Skin epidermis (tissue), 12 donors: ENCODE results near the gene ING1.
A peak's percentile ranks its signal among the peaks of the same experiment; 100 is the strongest.
"Not testable (repeated sequence)": the region's sequence is repeated elsewhere in the genome, so short reads cannot be mapped to it uniquely, and the experiment has no call there.

ENCODE experiments used
- H3K27ac ChIP-seq, 21 experiments: fragments of 200-600 bp; sonication (generic) in 11 of 21; one replicate each; pipeline ENCODE4 v1.5.0; 2020; ENCODE audit warnings: mild to moderate bottlenecking in 3 of 21, inconsistent platforms in 2 of 21, moderate library complexity in 2 of 21
- H3K4me3 ChIP-seq, 7 experiments: fragments of 200-600 bp; sonication (generic) in 2 of 7; one replicate each; pipeline ENCODE4 v1.5.0; 2020; ENCODE audit warnings: inconsistent platforms in 2 of 7, mild to moderate bottlenecking in 2 of 7, moderate library complexity in 1 of 7

The ING1 gene

DNA sequence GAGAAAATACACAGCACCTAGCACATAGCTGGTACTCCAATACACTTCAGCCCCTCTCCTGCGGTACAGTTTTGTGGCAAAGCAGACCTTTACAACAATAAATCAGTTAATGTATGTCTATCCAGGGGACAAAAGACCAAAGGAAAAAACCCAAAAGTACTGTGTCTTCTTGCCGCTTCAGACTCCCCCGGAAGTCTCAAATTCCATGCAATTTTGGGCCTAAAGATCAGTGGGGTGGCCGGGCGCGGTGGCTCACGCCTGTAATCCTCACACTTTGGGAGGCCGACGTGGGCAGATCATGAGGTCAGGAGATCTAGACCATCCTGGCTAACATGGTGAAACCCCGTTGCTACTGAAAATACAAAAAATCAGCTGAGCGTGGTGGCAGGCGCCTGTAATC is 23.8 kb upstream of the ING1 start:
- H3K4me3 ChIP-seq, result no peak overlapping the region

DNA sequence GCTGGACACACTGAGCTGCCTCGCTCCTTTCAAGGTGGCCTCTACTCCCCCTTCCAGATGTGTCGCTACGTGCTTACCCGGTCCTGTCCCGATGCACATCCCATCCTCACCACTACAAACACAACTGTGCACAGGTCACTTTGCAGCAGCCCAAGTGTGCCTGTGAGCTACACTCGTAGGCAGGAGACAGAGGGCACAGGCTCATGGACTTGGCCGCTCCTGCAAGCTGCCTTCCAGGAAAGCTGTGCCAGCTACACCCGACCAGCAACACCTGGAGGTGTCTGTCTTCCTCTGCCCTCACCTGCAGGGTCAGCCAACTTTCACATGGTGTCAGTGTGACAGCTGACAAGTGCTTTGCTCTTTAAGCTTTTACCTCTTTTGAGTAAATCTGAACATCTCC is 23.0 kb upstream of the ING1 start:
- Histone ChIP-seq H3K27ac (no peak overlapping the region), H3K4me3 (no peak overlapping the region)

More for the DNA sequence above, 23.8 kb upstream of the ING1 start:
- H3K27ac ChIP-seq, result no peak overlapping the region

DNA sequence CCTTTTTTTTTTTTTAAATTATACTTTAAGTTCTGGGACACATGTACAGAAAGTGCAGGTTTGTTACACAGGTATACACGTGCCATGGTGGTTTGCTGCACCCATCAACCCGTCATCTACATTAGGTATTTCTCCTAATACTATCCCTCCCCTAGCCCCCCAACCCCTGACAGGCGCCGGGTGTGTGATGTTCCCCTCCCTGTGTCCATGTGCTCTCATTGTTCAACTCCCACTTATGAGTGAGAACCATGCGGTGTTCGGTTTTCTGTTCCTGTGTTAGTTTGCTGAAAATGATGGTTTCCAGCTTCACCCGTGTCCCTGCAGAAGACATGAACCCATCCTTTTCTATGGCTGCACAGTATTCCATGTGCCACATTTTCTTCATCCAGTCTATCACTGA is 17.7 kb upstream of the ING1 start:
- H3K27ac ChIP-seq, H3K4me3 ChIP-seq: not testable (repeated sequence)

DNA sequence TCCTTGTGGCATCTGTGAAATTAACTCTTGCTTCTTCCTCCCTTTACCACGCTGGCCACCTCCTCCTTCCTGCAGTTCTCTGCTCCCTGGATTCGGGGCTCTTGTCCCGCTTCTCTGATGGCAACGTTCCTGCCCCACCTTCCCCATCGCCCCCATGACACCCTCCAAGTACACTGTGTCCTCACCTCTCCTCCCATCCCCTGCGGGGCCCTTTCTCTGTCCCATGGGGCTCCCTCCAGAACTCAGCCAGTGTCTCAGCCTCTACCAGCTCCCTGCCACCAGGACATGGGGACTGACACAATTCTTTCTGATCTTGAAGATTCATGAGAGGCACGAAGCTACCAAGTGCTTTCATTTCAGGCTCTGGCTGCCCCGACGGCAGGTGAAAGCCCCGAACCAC is 16.7 kb upstream of the ING1 start:
- Histone ChIP-seq H3K27ac (no peak overlapping the region), H3K4me3 (no peak overlapping the region)

DNA sequence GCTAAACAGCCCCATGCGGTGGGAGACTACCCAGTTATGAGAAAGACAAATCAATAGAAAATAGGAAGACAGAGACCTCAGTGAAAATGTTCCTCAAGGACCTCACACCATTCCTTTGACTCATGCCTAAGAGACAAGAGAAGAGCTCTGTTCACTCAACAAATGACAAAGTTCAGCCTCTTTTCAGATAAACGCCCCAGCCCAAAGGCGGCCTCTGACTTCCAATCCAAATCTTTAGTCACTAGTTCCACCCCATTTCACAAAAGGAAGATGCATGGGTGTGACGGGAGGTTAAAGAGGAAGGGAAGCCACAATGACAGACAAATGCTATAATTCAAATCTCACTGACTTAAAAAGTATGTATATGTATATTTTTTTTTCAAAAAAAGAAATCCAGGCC is 15.7 kb upstream of the ING1 start:
- H3K27ac ChIP-seq, result no peak overlapping the region
- H3K4me3 ChIP-seq, result no peak overlapping the region

DNA sequence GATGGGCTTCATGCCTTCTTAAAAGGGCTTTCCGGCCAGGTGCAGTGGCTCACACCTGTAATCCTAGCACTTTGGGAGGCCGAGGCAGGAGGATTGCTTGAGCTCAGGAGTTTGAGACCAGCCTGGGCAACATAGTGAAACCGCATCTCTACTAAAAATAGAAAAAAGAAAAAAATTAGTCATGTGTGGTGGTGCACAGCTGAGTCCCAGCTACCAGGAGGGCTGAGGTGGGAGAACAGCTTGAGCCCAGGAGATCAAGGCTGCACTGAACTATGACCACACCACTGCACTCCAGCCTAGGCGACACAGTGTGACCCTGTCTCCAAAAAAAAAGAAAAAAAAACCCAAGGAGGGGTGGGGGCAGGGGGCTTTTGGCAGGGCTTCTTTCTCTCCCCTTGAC is 14.8 kb upstream of the ING1 start:
- Histone ChIP-seq H3K4me3 (no peak overlapping the region), H3K27ac (no peak overlapping the region)

DNA sequence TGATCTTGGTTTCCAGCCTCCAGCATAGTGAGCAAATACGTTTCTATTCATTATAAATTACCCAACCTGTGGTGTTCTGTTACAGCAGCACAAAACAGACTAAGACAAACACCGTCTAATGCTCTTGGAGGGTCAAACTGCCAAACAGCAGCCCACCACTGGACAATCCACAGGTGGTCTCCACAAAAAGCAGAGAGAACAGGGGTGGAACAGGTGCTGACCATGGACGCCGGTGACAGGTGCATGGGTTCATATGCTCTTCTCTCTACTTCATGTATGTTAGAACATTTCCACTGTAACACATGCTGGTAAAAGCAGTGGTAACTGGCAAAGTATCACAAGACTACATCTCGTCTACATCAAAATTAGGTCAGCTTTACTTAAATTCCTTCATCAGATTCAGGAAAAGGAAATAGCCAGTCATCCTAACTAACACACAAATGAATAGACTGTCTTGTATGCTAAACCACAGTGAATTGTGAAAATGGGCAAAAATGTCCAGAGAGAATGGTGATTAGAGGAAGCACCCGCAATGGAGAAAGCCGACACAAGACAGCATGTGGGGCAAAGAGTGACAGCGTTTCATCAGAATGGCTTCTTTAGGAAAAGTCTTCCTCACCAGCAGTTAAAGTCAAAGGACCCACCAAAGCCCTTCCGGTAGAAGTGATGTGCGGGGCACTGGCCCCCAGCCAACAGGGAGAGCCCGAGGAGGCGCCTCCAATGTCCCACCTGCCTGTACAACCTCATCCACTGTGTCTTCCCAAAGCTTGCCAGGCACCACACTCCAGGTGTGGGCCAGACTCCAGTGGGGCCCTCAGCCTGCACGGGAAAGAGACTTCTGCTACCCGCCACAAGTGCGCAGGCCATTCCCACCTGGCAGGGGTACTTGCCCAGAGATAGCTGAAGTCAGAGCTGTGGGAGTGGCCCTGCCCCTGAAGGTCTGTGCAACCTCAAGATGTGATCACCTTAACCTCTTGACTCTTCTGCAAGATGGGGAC is 14.1 kb upstream of the ING1 start:
- no peak overlapping the region for H3K27ac ChIP-seq
- no peak overlapping the region for H3K4me3 ChIP-seq

DNA sequence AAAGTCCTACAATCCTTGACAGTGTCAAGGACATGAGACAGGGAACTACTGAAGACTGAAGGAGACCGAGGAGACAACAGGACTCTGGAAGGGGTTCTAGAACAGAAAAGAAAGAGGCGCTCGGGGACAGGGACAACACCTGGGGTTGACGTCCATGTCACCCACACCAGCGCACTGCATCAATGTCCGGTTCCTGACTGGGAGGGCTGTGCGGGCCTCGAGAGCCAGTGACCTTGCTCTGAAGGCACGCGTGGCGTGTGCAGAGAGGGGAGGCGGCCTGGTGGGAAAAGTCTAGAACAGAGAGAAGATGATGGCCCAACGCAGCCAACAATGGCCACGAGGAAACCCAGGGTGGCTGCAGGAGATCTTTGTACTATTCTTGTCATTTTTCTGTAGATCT is 13.3 kb upstream of the ING1 start:
- Histone ChIP-seq H3K4me3 (no peak overlapping the region), H3K27ac (no peak overlapping the region)

DNA sequence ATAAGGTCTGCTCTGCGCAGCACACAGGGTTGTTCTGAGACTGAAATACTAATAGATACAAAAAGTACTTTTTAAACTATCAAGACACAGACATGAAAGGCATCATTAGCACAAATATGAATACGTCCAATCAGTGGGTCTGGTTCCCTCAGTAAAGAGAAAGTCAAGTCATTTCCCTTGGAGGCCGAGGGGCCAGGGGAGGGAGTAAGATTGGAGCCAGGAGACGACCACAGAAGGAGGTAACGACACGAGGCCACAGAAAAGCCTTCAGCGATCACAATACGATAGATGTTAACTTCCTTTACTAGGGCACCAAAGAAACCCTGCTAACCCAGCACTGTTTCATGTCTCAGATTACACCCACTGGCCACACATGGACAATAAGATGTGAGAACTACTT is 12.9 kb upstream of the ING1 start:
- H3K4me3 ChIP-seq, result no peak overlapping the region
- H3K27ac ChIP-seq, result no peak overlapping the region

DNA sequence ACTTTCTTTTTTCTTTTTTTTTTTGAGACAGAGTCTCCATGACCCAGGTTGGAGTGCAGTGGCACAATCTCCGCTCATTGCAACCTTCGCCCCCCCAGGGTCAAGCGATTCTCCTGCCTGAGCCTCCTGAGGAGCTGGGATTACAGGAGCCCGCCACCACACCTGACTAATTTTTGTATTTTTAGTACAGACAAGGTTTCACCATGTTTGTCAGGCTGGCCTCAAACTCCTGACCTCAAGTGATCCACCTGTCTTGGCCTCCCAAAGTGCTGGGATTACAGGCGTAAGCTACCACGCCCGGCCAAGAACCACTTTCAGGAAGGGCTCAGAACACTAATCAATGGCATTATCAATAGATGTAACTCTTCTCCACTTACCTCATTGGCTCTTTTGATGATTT is 12.4 kb upstream of the ING1 start:
- not testable (repeated sequence) for H3K27ac ChIP-seq, H3K4me3 ChIP-seq

DNA sequence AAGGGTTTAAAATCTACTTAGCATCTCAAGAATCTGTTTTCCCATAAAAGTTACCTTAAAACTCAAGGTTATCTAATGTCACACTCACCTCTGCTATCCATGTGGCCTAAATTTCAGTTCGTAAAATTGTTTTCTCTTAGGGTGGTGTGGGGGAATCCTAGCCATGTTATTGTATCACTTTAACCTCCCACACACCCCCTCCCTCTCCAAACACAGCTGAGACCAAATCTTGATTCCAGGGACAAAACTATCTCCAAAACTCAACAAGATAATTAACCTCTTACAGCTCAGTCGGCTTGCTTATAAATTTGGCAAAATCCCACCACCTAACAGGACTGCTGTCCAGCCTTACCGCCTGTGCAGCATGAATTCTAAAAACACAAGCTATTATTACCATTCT is 11.4 kb upstream of the ING1 start:
- H3K4me3 ChIP-seq, result no peak overlapping the region
- no peak overlapping the region for H3K27ac ChIP-seq

DNA sequence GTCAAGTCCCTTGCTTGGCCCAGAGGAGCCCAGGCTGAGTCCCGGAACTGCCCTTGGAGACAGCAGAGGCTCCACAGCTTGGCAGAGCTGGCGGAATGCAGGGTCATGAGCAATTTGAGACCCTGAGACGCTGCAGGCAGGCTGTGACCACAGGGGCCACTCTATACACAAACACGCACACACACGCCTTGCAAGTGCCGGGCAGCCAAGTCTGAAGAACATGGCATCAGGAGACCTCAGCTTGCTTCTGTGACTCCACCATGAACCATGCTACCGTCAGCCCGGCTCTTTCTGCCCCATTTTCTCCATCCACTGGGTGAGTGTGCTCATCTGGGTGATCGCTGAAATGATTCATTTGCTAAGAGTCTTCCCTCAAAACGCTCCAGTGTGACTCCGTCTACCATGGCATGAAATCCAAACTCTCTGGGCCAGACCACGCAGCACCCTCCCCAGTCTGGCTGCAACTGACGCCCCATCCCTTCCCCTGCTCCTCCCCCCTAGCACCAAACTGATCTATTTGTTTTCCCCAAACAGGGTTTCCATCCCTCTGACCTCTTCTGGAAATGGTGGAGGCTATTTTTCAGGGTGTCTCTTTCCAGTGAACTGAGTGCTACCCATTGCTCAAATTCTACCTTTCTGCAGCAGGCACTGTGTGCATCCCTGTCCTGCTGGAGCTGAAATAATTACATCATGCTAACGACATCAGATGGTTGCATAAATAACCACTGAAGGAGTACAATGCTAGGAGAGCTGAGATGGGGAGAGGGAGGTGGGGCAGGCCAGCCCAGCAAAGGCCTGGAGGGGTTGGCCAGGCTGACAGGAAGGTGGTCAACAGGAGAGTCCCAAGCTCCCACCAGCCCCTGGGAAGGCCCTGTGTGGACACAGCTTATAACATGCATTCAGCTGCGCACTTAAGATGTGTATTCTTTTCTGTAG is 10.6 kb upstream of the ING1 start:
- Histone ChIP-seq H3K4me3 (no peak overlapping the region), H3K27ac (no peak overlapping the region)

DNA sequence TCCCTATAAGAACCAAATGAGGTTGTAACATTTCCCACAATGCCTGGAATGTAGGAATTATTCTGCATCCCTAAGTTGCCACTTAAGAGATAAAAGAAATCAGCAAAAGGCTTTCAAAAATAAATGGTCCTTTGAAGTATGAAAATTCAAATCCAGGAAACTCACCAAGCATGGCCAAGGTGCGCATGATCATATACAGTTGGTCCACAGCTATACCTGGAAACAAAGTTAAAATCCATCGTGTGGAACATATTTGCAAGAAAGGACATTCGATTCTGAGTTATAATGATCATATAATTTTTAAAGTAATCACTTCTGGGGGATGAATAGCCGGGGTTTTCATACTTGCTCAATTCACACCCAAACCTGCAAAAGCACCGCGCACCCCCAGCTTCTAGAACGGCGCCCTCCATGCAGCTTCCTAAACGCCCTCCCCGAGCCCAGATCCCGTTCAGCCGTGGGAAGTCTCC is 8.1 kb upstream of the ING1 start:
- Histone ChIP-seq H3K27ac (peak overlapping the region; percentile 69 to 92 (median 86)), H3K4me3 (peak overlapping the region; percentile 62 to 85 (median 71))

DNA sequence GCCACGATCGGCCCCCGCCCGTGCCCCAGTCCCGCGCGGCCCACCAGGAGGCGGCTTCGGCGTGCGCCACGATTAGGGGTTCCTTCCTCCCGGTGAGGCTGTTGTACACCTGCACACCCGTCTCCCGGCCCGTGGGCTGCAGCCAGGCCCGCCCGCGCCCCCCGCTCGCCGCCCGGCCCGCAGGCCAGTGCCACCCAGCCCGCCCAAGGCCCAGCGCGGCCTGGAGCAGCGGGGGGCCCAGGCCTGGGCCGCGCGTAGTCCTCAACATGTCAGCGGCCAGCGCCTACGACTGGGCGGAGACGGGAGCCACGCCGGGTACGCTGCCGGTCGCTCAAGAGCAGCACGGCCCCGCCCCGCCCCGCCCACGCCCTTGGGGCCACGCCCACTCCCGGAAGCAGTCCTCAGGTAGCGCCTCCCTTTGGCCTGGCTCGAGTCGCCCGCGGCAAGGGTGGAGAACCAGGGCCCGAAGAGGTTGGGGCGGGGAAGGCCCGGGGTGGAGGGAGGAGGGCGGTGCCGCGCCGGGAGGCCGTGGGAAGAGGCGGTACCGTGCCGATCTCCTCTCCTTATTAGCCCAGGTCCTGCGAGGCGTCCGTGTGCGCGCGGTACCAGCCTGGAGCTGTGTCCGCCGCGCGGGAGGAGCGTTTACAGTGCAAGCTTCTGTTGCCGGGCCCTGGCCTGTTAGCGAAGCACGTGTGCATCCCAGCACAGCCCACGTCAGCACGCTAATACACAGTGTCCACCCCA is 7.5 kb upstream of the ING1 start, which contains the start of gene CARS2:
Gene CARS2 (minus strand): TSS at position 291 of the 744 bp plus-strand sequence. CDS start 23 bp downstream, at position 268.
- peak within 1 kb of the TSS; percentile 69 to 92 (median 86) for H3K27ac ChIP-seq
- H3K4me3 ChIP-seq, result peak within 1 kb of the TSS; percentile 62 to 85 (median 71)

DNA sequence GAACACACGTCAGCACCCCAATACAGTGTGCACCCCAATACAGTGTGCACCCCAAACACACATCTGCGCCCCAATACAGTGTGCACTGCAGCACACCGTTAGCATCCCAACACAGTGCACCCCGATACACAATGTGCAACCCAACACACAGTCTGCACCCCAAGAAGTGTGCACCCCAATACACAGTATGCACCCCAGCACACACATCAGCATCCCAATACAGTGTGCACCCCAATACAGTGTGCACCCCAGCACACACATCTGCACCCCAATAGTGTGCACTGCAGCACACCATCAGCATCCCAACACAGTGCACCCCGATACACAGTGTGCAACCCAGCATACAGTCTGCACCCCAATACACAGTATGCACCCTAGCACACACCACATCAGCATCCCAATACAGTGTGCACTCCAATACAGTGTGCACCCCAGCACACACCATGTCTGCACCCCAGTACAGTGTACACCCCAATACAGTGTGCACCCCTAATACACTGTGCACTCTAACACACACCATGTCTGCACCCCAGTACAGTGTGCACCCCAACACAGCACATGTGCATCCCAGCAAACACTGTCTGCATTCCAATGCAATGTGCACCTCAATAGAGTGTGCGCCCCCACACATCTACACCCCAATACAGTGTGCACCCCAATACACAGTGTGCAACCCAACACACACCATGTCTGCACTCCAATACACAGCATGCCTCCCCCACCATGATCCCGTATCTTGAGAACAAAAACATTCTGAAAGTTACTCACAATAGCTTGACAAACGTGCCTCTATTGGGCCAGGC is 6.7 kb upstream of the ING1 start:
- H3K4me3 ChIP-seq, result peak overlapping the region; percentile 62 to 85 (median 71)

DNA sequence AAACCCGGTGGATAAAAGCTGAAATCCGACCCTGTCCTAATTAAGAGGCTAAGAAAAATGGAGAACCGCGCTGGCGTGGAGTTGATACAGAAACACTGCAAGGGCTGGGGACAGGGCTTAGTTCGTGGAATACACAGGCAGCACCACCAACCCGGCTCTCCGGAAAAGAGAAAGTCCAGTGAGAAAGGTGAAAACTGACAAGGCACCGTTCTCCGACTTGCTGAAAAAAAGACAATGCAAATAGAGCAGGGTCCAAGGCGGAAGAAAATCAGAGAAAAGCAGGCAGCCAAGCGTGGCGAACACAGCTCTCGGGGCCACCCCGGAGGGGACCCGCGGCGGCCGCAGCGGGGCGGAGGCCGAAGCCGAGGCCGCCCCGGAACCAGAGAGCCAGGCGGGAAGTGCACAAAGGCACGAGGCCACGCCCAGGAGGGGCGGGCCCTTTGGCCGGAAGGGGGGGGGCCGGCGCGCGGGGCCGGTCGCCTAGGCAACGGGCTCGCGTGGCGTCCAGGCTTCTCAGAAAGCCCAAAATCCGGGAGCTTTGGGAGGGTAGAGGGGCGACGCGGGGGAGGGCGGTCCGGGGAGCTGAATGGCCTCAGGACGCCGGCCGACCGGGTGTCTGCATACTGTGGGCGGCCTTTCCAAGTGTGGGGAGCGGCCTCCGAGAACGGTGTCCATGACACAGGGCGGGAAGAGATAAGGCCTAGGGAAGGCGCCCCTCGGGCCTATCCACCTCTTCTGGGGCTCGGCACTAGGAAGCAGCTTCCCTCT is 1.2 kb upstream of the ING1 start:
- H3K4me3 ChIP-seq, result peak overlapping the region; percentile 70 to 99 (median 93)
- peak overlapping the region; percentile 79 to 100 (median 98) for H3K27ac ChIP-seq

More for the DNA sequence above, 6.7 kb upstream of the ING1 start:
- peak overlapping the region in 18 of 21 experiments; percentile 36 to 92 (median 86) for H3K27ac ChIP-seq

DNA sequence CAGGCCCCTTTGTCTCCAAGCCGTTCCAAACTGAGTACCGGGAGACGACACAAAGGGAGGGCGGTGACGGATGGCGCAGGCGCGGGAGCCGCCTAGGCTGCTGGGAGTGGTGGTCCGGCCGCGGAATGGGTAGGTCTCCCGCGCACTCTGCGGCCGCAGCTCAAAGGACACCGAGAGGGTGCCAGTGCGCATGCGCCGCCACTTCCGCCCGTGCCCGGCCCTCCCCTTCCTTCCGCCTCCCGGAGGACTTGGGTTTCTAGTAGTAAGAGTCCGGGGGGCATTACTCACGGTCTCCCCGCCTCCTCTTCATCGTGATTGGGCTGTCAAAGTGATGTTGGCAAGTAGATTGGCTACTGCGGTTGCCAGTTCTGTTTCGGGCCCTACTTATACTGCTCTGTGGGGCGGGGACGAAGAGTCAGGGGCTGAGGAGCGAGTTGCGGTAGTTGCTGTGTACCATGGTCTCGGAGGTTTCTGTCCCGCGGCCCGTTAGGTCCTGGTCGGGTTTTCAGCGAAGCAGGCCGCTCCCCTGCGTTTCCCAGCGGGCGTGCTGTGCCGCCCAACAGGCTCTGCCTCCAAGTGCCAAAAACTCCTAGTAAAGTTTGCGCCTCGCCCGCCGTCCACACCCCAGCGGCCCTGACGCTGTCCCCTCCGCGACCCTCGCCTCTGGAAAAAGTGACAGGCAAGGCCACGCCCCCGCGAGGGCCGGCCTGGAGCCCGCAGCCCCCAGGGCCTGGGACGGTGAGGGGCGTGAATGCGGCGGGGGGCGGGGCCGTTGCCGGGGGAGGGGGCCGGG is 455 bp upstream of the ING1 start:
- H3K27ac ChIP-seq, result peak overlapping the region; percentile 92 to 100 (median 98)
- H3K4me3 ChIP-seq, result peak overlapping the region; percentile 76 to 99 (median 93)
